Stimulated activated CD8-positive, alpha-beta memory T cell treated with anti-CD3 and anti-CD28 coated beads, Interleukin-4, amount 100 ng/mL, for 4 hours (primary cell): ENCODE measurements around the gene KBTBD3.
"Not testable (repeated sequence)": the region's sequence is repeated elsewhere in the genome, so short reads cannot be mapped to it uniquely, and the experiment has no call there.

Experiments used
- DNase-seq, 2 donors: peaks; one replicate each; pipeline ENCODE4 v3.0.0-alpha.2; 2020; ENCODE audit warnings: low read depth in 2 of 2, low spot score in 1 of 2

The KBTBD3 gene

GRCh38 chr11:106011481-106011880, 65.7 kb downstream of the KBTBD3 start:
- DNase-seq = no peak

DNA sequence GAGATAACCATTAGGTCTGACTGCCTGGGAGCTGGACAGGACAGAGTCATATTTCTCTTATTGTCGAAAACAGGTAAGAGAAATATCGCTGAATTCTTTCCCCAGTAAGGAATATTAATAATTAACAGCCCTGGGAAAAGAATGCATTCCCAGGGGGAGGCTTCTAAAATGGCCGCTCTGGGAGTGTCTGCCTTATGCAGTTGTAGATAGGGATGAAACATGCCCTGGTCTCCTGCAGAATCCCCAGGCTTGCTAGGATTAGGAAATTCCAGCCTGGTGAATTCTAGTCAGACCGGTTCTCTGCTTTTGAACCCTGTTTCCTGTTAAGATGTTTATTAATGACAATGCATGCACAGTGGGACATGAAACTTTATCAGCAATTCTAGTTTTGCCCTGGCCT, 74.1 kb downstream of the KBTBD3 start:
- not testable (repeated sequence) for DNase-seq

- no peak for DNase-seq
Observed at GRCh38 chr11:106001304-106002012, 75.7 kb downstream of the KBTBD3 start.
